ENCODE results near the gene KSR2.

DNA sequence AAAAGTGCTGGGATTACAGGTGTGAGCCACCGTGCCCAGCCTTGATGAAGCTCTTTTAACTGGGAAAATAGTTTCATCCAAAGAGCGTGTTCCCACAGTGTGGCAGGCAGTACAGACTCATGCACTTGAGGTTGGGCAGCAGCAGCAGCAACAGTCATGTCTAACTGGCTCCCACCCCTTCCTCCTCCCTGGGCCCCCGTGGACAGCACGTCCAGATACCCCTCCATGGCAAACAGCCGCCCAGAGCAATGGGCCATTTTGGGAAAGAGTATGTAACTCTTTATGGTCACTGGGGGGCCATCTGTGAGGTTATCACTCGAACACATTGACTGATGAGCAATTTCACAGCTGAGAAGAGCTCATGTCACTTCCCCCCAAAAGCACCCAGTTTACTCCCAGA, 328.3 kb downstream of the KSR2 start:
- TF ChIP-seq EZH2phosphoT487 (IDR thresholded peaks at IDR 0.05; ENCODE audit: borderline replicate concordance, low read depth, low read length), result no peak
- TF ChIP-seq, protein P1, sequence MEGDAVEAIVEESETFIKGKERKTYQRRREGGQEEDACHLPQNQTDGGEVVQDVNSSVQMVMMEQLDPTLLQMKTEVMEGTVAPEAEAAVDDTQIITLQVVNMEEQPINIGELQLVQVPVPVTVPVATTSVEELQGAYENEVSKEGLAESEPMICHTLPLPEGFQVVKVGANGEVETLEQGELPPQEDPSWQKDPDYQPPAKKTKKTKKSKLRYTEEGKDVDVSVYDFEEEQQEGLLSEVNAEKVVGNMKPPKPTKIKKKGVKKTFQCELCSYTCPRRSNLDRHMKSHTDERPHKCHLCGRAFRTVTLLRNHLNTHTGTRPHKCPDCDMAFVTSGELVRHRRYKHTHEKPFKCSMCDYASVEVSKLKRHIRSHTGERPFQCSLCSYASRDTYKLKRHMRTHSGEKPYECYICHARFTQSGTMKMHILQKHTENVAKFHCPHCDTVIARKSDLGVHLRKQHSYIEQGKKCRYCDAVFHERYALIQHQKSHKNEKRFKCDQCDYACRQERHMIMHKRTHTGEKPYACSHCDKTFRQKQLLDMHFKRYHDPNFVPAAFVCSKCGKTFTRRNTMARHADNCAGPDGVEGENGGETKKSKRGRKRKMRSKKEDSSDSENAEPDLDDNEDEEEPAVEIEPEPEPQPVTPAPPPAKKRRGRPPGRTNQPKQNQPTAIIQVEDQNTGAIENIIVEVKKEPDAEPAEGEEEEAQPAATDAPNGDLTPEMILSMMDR (conservative IDR thresholded peaks at IDR 0.05; ENCODE audit: low read length), result no peak

Measured in OCI-LY7 (cell line).